Measurements from ENCODE around the gene CD207. TPM values are rescaled to one million over a fixed set of nuclear protein-coding genes. Genes with fewer than 3 reads are reported as not detected.

CD207 gene
- total RNA-seq, 2 experiments from 2014 or later: not detected

- H3K4me1 Mint-ChIP-seq (ENCODE audit: low read depth): peaks cover 2% of the 10 kb centered on the region
- no peak for DNase-seq
- no peak overlapping the region for H3K27ac Mint-ChIP-seq
- H3K36me3 Mint-ChIP-seq (ENCODE audit: low read depth): no peaks in the 10 kb centered on the region
- no peak overlapping the region for H3K4me3 Mint-ChIP-seq
- intact Hi-C loops (cut with micrococcal nuclease): no loop called here
- H3K27me3 Mint-ChIP-seq: peaks cover 11% of the 10 kb centered on the region
- no peak for ATAC-seq
- ChIA-PET CTCF (interaction anchor here (1.1 to 3.0 kb wide), 7 partner anchors 12 to 163 kb away, joined by 3 to 10 read pairs (median 4); no protein-coding TSS in a partner anchor), POLR2A (no interaction called here)
- TF ChIP-seq, protein P1, sequence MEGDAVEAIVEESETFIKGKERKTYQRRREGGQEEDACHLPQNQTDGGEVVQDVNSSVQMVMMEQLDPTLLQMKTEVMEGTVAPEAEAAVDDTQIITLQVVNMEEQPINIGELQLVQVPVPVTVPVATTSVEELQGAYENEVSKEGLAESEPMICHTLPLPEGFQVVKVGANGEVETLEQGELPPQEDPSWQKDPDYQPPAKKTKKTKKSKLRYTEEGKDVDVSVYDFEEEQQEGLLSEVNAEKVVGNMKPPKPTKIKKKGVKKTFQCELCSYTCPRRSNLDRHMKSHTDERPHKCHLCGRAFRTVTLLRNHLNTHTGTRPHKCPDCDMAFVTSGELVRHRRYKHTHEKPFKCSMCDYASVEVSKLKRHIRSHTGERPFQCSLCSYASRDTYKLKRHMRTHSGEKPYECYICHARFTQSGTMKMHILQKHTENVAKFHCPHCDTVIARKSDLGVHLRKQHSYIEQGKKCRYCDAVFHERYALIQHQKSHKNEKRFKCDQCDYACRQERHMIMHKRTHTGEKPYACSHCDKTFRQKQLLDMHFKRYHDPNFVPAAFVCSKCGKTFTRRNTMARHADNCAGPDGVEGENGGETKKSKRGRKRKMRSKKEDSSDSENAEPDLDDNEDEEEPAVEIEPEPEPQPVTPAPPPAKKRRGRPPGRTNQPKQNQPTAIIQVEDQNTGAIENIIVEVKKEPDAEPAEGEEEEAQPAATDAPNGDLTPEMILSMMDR (IDR thresholded peaks at IDR 0.05): no peak
- H3K9me3 Mint-ChIP-seq: no peaks in the 10 kb centered on the region
These were observed 38.1 kb downstream of the CD207 start for GRCh38 chr2:70797506-70797905.

- CTCF ChIA-PET: interaction anchor here (0.8 to 3.0 kb wide), 8 partner anchors 11 to 164 kb away, joined by 3 to 10 read pairs (median 4); no protein-coding TSS in a partner anchor
- H3K4me3 Mint-ChIP-seq: no peak overlapping the region
- ATAC-seq: no peak
These were observed 39.4 kb downstream of the CD207 start for GRCh38 chr2:70796262-70796661.

DNA sequence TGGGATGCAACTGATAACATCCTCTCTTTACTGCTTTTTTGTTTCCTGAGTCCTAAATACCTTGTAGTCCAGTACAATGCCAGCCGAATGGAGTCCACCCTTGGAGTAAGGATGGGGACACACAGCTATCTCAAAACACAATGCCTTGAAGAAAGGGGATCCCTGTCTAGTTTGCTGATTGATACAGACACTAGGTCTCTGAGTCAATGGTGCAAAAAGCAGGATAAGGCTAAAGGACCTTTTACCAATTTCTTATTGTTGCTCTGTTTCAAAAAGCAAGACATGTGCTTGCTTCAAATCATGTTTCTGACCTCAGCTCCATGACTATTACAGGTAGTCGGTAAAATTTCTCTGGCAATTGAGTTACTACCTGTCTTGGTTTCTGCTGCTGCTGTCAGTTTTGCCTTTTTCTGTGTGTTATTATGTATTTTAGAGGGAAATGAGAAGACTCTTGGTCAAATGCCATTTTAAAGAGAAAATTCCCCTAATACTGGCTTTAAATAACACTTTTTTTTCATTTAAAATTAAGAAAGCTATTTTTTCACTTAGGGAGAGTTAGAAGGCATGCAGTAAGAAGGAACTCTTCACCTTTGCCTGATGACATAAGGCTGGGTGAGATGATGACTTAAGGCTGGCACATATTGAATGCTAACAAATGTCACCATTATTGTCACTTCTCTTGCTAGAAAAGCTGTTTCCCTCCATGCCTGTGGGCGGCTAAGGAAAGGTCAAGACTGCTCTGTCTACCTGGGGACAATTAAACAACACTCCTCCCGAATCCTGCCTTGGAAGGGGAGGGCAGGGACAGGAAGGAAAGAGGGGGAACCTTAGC is 40.2 kb downstream of the CD207 start:
- Mint-ChIP-seq H3K4me3 (no peak overlapping the region), H3K27me3 (peaks cover 26% of the 10 kb centered on the region), H3K36me3 (ENCODE audit: low read depth) (no peaks in the 10 kb centered on the region), H3K27ac (no peak overlapping the region), H3K9me3 (no peaks in the 10 kb centered on the region), H3K4me1 (ENCODE audit: low read depth) (peaks cover 4% of the 10 kb centered on the region)
- POLR2A ChIA-PET: no interaction called here
- CTCF ChIA-PET: interaction anchor here (0.8 to 3.0 kb wide), 5 partner anchors 27 to 153 kb away, joined by 3 to 10 read pairs (median 5); no protein-coding TSS in a partner anchor
- peak; percentile 51 for ATAC-seq
- DNase-seq: peak; percentile 48
- intact Hi-C loops (cut with micrococcal nuclease): no loop called here
- TF ChIP-seq, protein P1 (IDR thresholded peaks at IDR 0.05): no peak

More at GRCh38 chr2:70796262-70796661, 39.4 kb downstream of the CD207 start:
- Mint-ChIP-seq H3K27ac (no peak overlapping the region), H3K4me1 (ENCODE audit: low read depth) (peaks cover 2% of the 10 kb centered on the region), H3K9me3 (no peaks in the 10 kb centered on the region), H3K36me3 (ENCODE audit: low read depth) (no peaks in the 10 kb centered on the region), H3K27me3 (peaks cover 21% of the 10 kb centered on the region)
- intact Hi-C loops (cut with micrococcal nuclease): no loop called here
- TF ChIP-seq, protein P1 (IDR thresholded peaks at IDR 0.05): no peak
- no peak for DNase-seq
- POLR2A ChIA-PET: no interaction called here

DNA sequence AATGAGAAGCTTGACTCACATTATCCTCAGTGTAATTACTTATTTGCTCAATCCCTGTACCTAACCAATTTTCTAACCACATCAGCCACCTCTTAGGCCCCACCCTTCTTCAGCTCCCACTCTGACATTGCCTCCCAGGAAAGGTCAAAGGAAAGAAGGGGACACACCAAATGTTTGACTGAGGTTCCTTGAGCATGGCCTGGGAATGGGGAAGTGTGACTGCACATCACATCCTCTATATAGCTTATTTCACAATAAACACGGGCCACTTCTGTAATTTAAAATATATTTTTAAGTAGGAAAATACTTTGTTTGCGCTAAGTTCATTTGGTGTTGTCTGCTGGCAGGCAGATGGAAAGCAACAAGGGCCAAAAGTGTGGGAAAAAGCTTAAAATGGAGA is 42.2 kb downstream of the CD207 start:
- Mint-ChIP-seq H3K36me3 (ENCODE audit: low read depth) (peaks cover 2% of the 10 kb centered on the region), H3K27ac (no peak overlapping the region), H3K4me3 (no peak overlapping the region), H3K9me3 (no peaks in the 10 kb centered on the region), H3K27me3 (peaks cover 33% of the 10 kb centered on the region), H3K4me1 (ENCODE audit: low read depth) (peaks cover 10% of the 10 kb centered on the region)
- DNase-seq (no peak), ATAC-seq (no peak)
- intact Hi-C loops (cut with micrococcal nuclease): no loop called here
- POLR2A ChIA-PET: no interaction called here
- CTCF ChIA-PET: interaction anchor here (1.3 to 1.4 kb wide), 3 partner anchors 127 to 156 kb away, joined by 3 to 7 read pairs (median 4); no protein-coding TSS in a partner anchor
- TF ChIP-seq, protein P1 (IDR thresholded peaks at IDR 0.05): no peak

All from activated CD8-positive, alpha-beta T cell treated with anti-CD3 and anti-CD28 coated beads for 36 hours (primary cell).